HCT116 (cell line): ENCODE data around the gene TPP1. TPM values are rescaled to one million over a fixed set of nuclear protein-coding genes. Genes with fewer than 3 reads are reported as not detected.

ENCODE experiments used
- ATAC-seq: fragments of 200-7000 bp; cut with Tn5 transposase; 2 replicates; pipeline ENCODE4 v1.9.1; 2020; ENCODE audit warnings: mild to moderate bottlenecking, moderate library complexity
- BruUV-seq: library from RNA; stranded (reverse); fragments of 400-500 nt; replicated peaks from 2 replicates; lab custom pipeline; 2021; lab: Mats Ljungman, UMichigan
- CTCF ChIA-PET: fragments of 300-600 bp; sonication (Branson Sonifier 250); formaldehyde crosslinking; loops from one replicate; lab custom pipeline; 2021; ENCODE audit warnings: antibody characterized with exemption; lab: Charles Lee
- POLR2A ChIA-PET: fragments of 300-600, 350-600 bp; sonication (Branson Sonifier 250); formaldehyde crosslinking; loops from one replicate; lab custom pipeline; 2021; ENCODE audit warnings: antibody characterized with exemption; lab: Charles Lee
- RAD21 ChIA-PET, 2 experiments: fragments of 300-600 bp; sonication (Branson Sonifier 250); formaldehyde crosslinking; loops; one replicate each; lab custom pipeline; 2023; ENCODE audit warnings: low total read pairs in 2 of 2; ENCODE audit not compliant: uncharacterized antibody in 2 of 2, unreplicated experiment in 2 of 2, low non-redundant PET in 1 of 2; lab: Charles Lee
- DNase-seq: peaks from one replicate; pipeline ENCODE4 v3.0.0-alpha.2; 2010; ENCODE audit warnings: low read depth, low spot score
- H2AFZ ChIP-seq: fragments of 200-600 bp; shearing (Covaris generic), sonication (generic); 2 replicates; pipeline ENCODE4 v1.6.1; 2017; ENCODE audit warnings: low read depth, mixed run types, mixed read lengths, antibody characterized with exemption, low read length; ENCODE audit not compliant: poor library complexity, severe bottlenecking
- H3K27ac ChIP-seq: 2 replicates; pipeline ENCODE4 v1.5.1; 2012; ENCODE audit warnings: low read depth, low read length
- H3K27me3 ChIP-seq: fragments of 200-600 bp; sonication (generic); 2 replicates; pipeline ENCODE4 v1.6.1; 2016; ENCODE audit warnings: mixed run types, low read length, mixed read lengths; ENCODE audit not compliant: insufficient read depth
- H3K36me3 ChIP-seq, 2 experiments: fragments of 200-500 bp in 1 of 2; fragments of 200-600 bp in 1 of 2; sonication (Bioruptor generic) in 1 of 2; sonication (generic) in 1 of 2; 2 replicates each; pipeline versions ENCODE4 v1.5.1 to v1.6.1; 2014 to 2016; ENCODE audit warnings: low read length in 2 of 2, inconsistent platforms in 1 of 2, mixed read lengths in 1 of 2, mixed run types in 1 of 2; ENCODE audit not compliant: insufficient read depth in 2 of 2, control insufficient read depth in 1 of 2
- H3K4me1 ChIP-seq, 2 experiments: fragments of 200-600 bp in 1 of 2; sonication (generic) in 1 of 2; 2 replicates each; pipeline versions ENCODE4 v1.5.1 to v1.6.1; 2012 to 2017; ENCODE audit warnings: low read length in 2 of 2, inconsistent platforms in 1 of 2, mild to moderate bottlenecking in 1 of 2, mixed read lengths in 1 of 2, mixed run types in 1 of 2, moderate library complexity in 1 of 2; ENCODE audit not compliant: insufficient read depth in 2 of 2, control insufficient read depth in 1 of 2
- H3K4me2 ChIP-seq: fragments of 200-600 bp; sonication (generic); 2 replicates; pipeline ENCODE4 v1.6.1; 2017; ENCODE audit warnings: mixed run types, low read length, mixed read lengths
- H3K4me3 ChIP-seq, 2 experiments: fragments of 200-600 bp in 1 of 2; sonication (generic) in 1 of 2; replicated peaks in 1 of 2; 2 replicates each; pipeline ENCODE4 v1.5.1; 2011 to 2016; ENCODE audit warnings: low read length in 2 of 2, control low read depth in 1 of 2, low read depth in 1 of 2, mild to moderate bottlenecking in 1 of 2, mixed read lengths in 1 of 2, mixed run types in 1 of 2
- H3K79me2 ChIP-seq: fragments of 200-600 bp; sonication (generic); 2 replicates; pipeline ENCODE4 v1.6.1; 2017; ENCODE audit warnings: mild to moderate bottlenecking, mixed run types, low read length, moderate library complexity, mixed read lengths; ENCODE audit not compliant: insufficient read depth
- H3K9ac ChIP-seq: fragments of 200-600 bp; sonication (generic); 2 replicates; pipeline ENCODE4 v1.6.1; 2016; ENCODE audit warnings: low read length, mixed read lengths
- H3K9me2 ChIP-seq: fragments of 200-600 bp; sonication (generic), shearing (Covaris generic); 2 replicates; pipeline ENCODE4 v1.6.1; 2017; ENCODE audit warnings: mixed run types, mild to moderate bottlenecking, moderate library complexity; ENCODE audit not compliant: insufficient read depth
- H3K9me3 ChIP-seq, 2 experiments: fragments of 200-500 bp in 1 of 2; fragments of 200-600 bp in 1 of 2; sonication (Bioruptor generic) in 1 of 2; sonication (generic) in 1 of 2; 2 replicates each; pipeline ENCODE4 v1.6.1; 2014 to 2017; ENCODE audit warnings: low read length in 2 of 2, mixed read lengths in 2 of 2, inconsistent platforms in 1 of 2, low read depth in 1 of 2, mild to moderate bottlenecking in 1 of 2, mixed run types in 1 of 2, moderate library complexity in 1 of 2; ENCODE audit not compliant: control insufficient read depth in 1 of 2, insufficient read depth in 1 of 2
- H4K20me1 ChIP-seq: fragments of 200-600 bp; sonication (generic), shearing (Covaris generic); 2 replicates; pipeline ENCODE4 v1.6.1; 2017; ENCODE audit warnings: mixed run types, mild to moderate bottlenecking, moderate library complexity; ENCODE audit not compliant: insufficient read depth
- ATF3 ChIP-seq: IDR thresholded peaks from 2 replicates; pipeline ENCODE4 v1.6.1; 2012
- CTCF ChIP-seq, 3 experiments: fragments of 200-600 bp in 1 of 3; sonication (generic) in 1 of 3; IDR thresholded peaks in 2 of 3; conservative IDR thresholded peaks in 1 of 3; 2 replicates each; pipeline ENCODE4 v1.5.1; 2012 to 2017; ENCODE audit warnings: low read depth in 2 of 3, low read length in 2 of 3, antibody characterized with exemption in 1 of 3, borderline replicate concordance in 1 of 3, control low read depth in 1 of 3, mild to moderate bottlenecking in 1 of 3, mixed read lengths in 1 of 3, mixed run types in 1 of 3, moderate library complexity in 1 of 3; ENCODE audit not compliant: insufficient read depth in 1 of 3
- EGR1 ChIP-seq: IDR thresholded peaks from 2 replicates; pipeline ENCODE4 v1.6.1; 2012; ENCODE audit warnings: low read depth
- FOSL1 ChIP-seq: IDR thresholded peaks from 2 replicates; pipeline ENCODE4 v1.6.1; 2012; ENCODE audit warnings: low read depth
- MAX ChIP-seq: IDR thresholded peaks from 2 replicates; pipeline ENCODE4 v1.6.1; 2012
- REST ChIP-seq: IDR thresholded peaks from 2 replicates; pipeline ENCODE4 v1.6.1; 2012; ENCODE audit warnings: low read depth
- SP1 ChIP-seq: IDR thresholded peaks from 2 replicates; pipeline ENCODE4 v1.6.1; 2012; ENCODE audit warnings: low read depth
- SRF ChIP-seq: IDR thresholded peaks from 2 replicates; pipeline ENCODE4 v1.6.1; 2012; ENCODE audit warnings: low read depth
- TCF7L2 ChIP-seq: IDR thresholded peaks from 2 replicates; pipeline ENCODE4 v1.7.0; 2011; ENCODE audit warnings: borderline replicate concordance, inconsistent platforms; ENCODE audit not compliant: insufficient read depth, insufficient read length; ENCODE audit errors: extremely low read depth
- intact Hi-C: fragments of 100-400 bp; cut with micrococcal nuclease; formaldehyde crosslinking; loops from 2 replicates; pipeline ENCODE4 v1.10.0; 2022
- total RNA-seq: library from RNA; stranded (reverse); gene quantifications from one replicate; pipeline ENCODE4 v1.2.1, GENCODE V29; 2021; ENCODE audit not compliant: unreplicated experiment

Gene TPP1
- total RNA-seq, 1 experiment from 2014 or later: 44.7 TPM

- intact Hi-C loops: no loop called here
- no TSS peak for BruUV-seq
- H4K20me1 ChIP-seq: no peaks in the 10 kb centered on the region
- ChIA-PET CTCF (no interaction called here), RAD21 (no interaction called here), POLR2A (no interaction called here)
- H3K9me2 ChIP-seq: no peaks in the 10 kb centered on the region
- H3K36me3 ChIP-seq: no peaks in the 10 kb centered on the region
- no peak overlapping the region for H3K4me2 ChIP-seq
- no peak overlapping the region for H3K27ac ChIP-seq
- no peak overlapping the region for H3K4me3 ChIP-seq
- H3K4me1 ChIP-seq: peaks cover 6 to 10% of the 10 kb centered on the region in 2 experiments; a peak in 3 of 4 replicates
- no peaks in the 10 kb centered on the region for H3K79me2 ChIP-seq
- no peak overlapping the region for H2AFZ ChIP-seq
- no peaks in the 10 kb centered on the region for H3K27me3 ChIP-seq
- no peak overlapping the region for H3K9ac ChIP-seq
- ATAC-seq: no peak
- no peak for TF ChIP-seq TCF7L2
- no peak for TF ChIP-seq REST
- TF ChIP-seq CTCF (IDR thresholded peaks at IDR 0.05 in 2 of 3, conservative IDR thresholded peaks at IDR 0.05 in 1 of 3; ENCODE audit: borderline replicate concordance in 1 of 3, insufficient read depth in 1 of 3, low read depth in 2 of 3, low read length in 2 of 3): no peak
- TF ChIP-seq SRF: no peak
- TF ChIP-seq MAX: no peak
- TF ChIP-seq FOSL1: no peak
- TF ChIP-seq SP1: no peak
- no peak for TF ChIP-seq EGR1
- TF ChIP-seq ATF3: no peak
- TF ChIP-seq, all 23 proteins: peak for 0
- no peak for DNase-seq
- H3K9me3 ChIP-seq: no peaks in the 10 kb centered on the region
These were observed 12.2 kb upstream of the TPP1 start for GRCh38 chr11:6631361-6631890.
